Measurements from ENCODE around the gene PGAM1.
"Not testable (repeated sequence)": the region's sequence is repeated elsewhere in the genome, so short reads cannot be mapped to it uniquely, and the experiment has no call there.

Gene PGAM1

GRCh38 chr10:97456686-97457065, 30.7 kb downstream of the PGAM1 start:
- DNase-seq (ENCODE audit: low read depth in 2 of 2) = no peak

GRCh38 chr10:97459111-97459510, 33.1 kb downstream of the PGAM1 start:
- DNase-seq (ENCODE audit: low read depth in 2 of 2) = no peak

GRCh38 chr10:97459933-97460332, 33.9 kb downstream of the PGAM1 start:
- no peak for DNase-seq (ENCODE audit: low read depth in 2 of 2)

- no peak for DNase-seq (ENCODE audit: low read depth in 2 of 2)
Observed at GRCh38 chr10:97462309-97462708, 36.3 kb downstream of the PGAM1 start.

- no peak for DNase-seq (ENCODE audit: low read depth in 2 of 2)
Observed at GRCh38 chr10:97463363-97464132, 37.6 kb downstream of the PGAM1 start.

GRCh38 chr10:97464226-97464625, 38.2 kb downstream of the PGAM1 start:
- DNase-seq (ENCODE audit: low read depth in 2 of 2) = no peak

GRCh38 chr10:97465982-97466381, 40.0 kb downstream of the PGAM1 start:
- no peak for DNase-seq (ENCODE audit: low read depth in 2 of 2)

GRCh38 chr10:97466755-97467154, 40.8 kb downstream of the PGAM1 start:
- no peak for DNase-seq (ENCODE audit: low read depth in 2 of 2)

- no peak for DNase-seq (ENCODE audit: low read depth in 2 of 2)
Observed at GRCh38 chr10:97468162-97468561, 42.2 kb downstream of the PGAM1 start.

GRCh38 chr10:97468781-97469180, 42.8 kb downstream of the PGAM1 start:
- DNase-seq (ENCODE audit: low read depth in 2 of 2) = not testable (repeated sequence)

- DNase-seq (ENCODE audit: low read depth in 2 of 2) = no peak
Observed at GRCh38 chr10:97474918-97475317, 48.9 kb downstream of the PGAM1 start.

GRCh38 chr10:97475936-97476594, 50.1 kb downstream of the PGAM1 start:
- DNase-seq (ENCODE audit: low read depth in 2 of 2) = no peak

- DNase-seq (ENCODE audit: low read depth in 2 of 2) = not testable (repeated sequence)
Observed at GRCh38 chr10:97479410-97479809, 53.4 kb downstream of the PGAM1 start.

GRCh38 chr10:97479939-97480338, 53.9 kb downstream of the PGAM1 start:
- no peak for DNase-seq (ENCODE audit: low read depth in 2 of 2)

GRCh38 chr10:97481071-97481470, 55.1 kb downstream of the PGAM1 start:
- DNase-seq (ENCODE audit: low read depth in 2 of 2) = no peak

- DNase-seq (ENCODE audit: low read depth in 2 of 2) = no peak
Observed at GRCh38 chr10:97482381-97482780, 56.4 kb downstream of the PGAM1 start.
